Subcutaneous abdominal adipose tissue (tissue), 5 donors: ENCODE data around the gene TAF6L.

Source experiments
- H3K27ac ChIP-seq: one replicate; pipeline ENCODE4 v1.7.0; 2013; ENCODE audit warnings: low read depth, mild to moderate bottlenecking, inconsistent platforms, low read length, moderate library complexity
- H3K27me3 ChIP-seq, 5 donors: one replicate each; pipeline ENCODE4 v1.7.0; 2013; ENCODE audit warnings: low read length in 5 of 5, inconsistent platforms in 1 of 5; ENCODE audit not compliant: control insufficient read depth in 5 of 5, insufficient read depth in 4 of 5
- H3K36me3 ChIP-seq, 5 donors: one replicate each; pipeline ENCODE4 v1.7.0; 2013; ENCODE audit warnings: low read length in 5 of 5; ENCODE audit not compliant: control insufficient read depth in 5 of 5, insufficient read depth in 5 of 5
- H3K4me1 ChIP-seq, 5 donors: one replicate each; pipeline ENCODE4 v1.7.0; 2013; ENCODE audit warnings: low read length in 5 of 5, mild to moderate bottlenecking in 3 of 5, moderate library complexity in 1 of 5; ENCODE audit not compliant: control insufficient read depth in 5 of 5, insufficient read depth in 5 of 5
- H3K4me3 ChIP-seq, 5 donors: one replicate each; pipeline ENCODE4 v1.7.0; 2013; ENCODE audit warnings: low read length in 5 of 5, low read depth in 1 of 5
- H3K9ac ChIP-seq, 5 donors: one replicate each; pipeline ENCODE4 v1.7.0; 2013; ENCODE audit warnings: low read length in 5 of 5, mild to moderate bottlenecking in 4 of 5, moderate library complexity in 3 of 5
- H3K9me3 ChIP-seq, 5 donors: one replicate each; pipeline ENCODE4 v1.7.0; 2013; ENCODE audit warnings: low read length in 5 of 5; ENCODE audit not compliant: control insufficient read depth in 5 of 5
- donor health status: healthy.
- donor health status: healthy.
- donor health status: healthy.
- donor health status: healthy.
- donor health status: healthy.

TAF6L gene, protein sequence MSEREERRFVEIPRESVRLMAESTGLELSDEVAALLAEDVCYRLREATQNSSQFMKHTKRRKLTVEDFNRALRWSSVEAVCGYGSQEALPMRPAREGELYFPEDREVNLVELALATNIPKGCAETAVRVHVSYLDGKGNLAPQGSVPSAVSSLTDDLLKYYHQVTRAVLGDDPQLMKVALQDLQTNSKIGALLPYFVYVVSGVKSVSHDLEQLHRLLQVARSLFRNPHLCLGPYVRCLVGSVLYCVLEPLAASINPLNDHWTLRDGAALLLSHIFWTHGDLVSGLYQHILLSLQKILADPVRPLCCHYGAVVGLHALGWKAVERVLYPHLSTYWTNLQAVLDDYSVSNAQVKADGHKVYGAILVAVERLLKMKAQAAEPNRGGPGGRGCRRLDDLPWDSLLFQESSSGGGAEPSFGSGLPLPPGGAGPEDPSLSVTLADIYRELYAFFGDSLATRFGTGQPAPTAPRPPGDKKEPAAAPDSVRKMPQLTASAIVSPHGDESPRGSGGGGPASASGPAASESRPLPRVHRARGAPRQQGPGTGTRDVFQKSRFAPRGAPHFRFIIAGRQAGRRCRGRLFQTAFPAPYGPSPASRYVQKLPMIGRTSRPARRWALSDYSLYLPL

DNA sequence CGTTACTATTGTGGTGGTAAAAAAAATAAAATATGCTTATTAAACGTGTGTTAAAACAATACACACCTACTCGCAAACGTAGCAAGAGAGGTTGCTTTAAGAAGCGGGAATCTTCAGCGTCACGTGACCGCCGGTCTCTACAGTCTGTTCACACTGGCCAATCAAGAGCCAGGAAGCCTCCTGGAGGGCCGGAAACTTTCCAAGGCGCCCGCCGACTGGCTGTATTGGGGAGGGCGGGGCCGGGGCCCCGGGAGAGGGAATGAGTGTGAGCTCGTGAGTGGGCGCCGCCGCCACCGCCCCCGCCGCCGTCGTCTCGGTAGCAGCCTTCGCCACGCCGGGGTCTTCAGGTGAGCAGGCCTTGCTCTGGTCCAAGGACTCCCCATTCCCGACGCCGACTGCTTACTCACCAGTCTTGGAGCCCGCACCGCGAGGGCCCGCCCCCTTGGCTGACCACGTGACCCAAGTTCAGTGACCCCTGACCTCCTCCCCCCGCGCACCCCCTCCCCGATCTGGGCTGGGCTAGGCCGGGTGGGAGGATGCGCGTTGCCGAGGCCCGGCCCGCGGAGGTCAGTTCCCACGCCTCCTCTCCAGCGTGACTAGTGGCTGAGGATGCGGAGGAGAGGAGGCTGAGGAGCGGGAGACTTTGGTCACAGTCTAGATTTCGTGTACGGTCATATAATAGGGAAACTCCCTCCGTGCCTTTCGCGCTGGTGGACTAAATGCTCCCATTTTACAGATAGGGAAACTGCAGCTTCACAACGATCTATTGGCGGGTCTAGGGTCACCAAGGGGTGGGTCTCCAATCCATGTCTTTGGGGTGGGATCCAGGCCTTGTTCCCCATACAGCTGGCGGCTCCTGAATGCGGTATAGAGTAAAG lies at the start of gene TAF6L:
TAF6L (plus strand) TSS at position 253 of the 878 bp plus-strand sequence. CDS start 4,388 bp downstream, outside the sequence.
- H3K4me1 ChIP-seq = peaks cover 7 to 24% (median 20%) of the 10 kb centered on the region in 5 donors
- peaks cover 6 to 34% (median 23%) of the 10 kb centered on the region in 5 donors for H3K36me3 ChIP-seq
- peak within 1 kb of the TSS; percentile 78 for H3K27ac ChIP-seq
- peak within 1 kb of the TSS; percentile 75 to 87 (median 81) for H3K4me3 ChIP-seq
- peaks cover 0 to 4% (median 0%) of the 10 kb centered on the region in 5 donors for H3K27me3 ChIP-seq
- H3K9me3 ChIP-seq = no peaks in the 10 kb centered on the region
- H3K9ac ChIP-seq = peak within 1 kb of the TSS; percentile 74 to 89 (median 80)

DNA sequence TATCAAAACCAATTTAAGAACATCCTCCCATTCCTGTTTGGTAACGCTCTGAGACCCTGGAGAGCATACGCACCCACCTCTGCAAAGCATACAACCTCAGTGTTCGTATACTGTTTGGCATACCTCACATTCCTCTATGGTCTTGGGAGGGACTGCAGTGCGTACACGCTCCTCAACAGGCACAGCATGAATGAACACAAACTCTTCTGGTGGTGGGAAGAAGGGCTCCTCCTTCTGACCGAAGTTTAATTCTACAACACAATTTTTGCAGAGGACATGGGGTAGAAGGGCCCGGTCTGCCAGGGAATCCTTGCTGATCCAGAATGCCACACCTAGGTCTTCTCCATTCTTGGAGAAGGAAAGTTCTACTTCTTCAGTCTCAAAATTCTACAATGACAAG lies 49.2 kb upstream of the TAF6L start:
- Histone ChIP-seq H3K4me3 (no peak overlapping the region), H3K27ac (no peak overlapping the region), H3K9me3 (no peaks in the 10 kb centered on the region), H3K36me3 (peaks cover 44 to 76% (median 72%) of the 10 kb centered on the region in 5 donors), H3K4me1 (peaks cover 10 to 33% (median 30%) of the 10 kb centered on the region in 5 donors), H3K9ac (no peak overlapping the region), H3K27me3 (no peaks in the 10 kb centered on the region)

DNA sequence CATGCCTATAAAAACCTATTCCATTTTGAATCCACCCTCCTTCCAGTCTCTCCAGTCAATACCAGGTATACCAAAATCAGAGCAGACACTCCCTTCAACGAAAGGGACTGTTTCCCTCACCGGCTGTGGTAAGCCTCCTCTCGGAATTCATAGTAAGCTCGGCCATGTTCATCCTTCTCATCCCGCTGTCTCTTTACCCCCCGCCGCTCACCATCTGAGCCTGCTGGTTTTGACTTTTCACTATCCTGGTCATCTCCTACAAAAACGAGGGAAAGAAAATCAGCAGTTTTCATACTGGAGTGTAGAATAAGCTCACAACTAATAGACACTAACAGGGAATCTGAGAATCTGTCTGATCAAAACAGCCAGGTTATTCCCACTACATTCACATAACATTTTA lies 47.0 kb upstream of the TAF6L start:
- Histone ChIP-seq H3K27ac (peak overlapping the region; percentile 98), H3K36me3 (peaks cover 35 to 54% (median 50%) of the 10 kb centered on the region in 5 donors), H3K4me3 (peak overlapping the region in 4 of 5 donors; percentile 5 to 97 (median 40)), H3K9ac (peak overlapping the region in 4 of 5 donors; percentile 60 to 98 (median 80)), H3K27me3 (no peaks in the 10 kb centered on the region), H3K9me3 (no peaks in the 10 kb centered on the region), H3K4me1 (peaks cover 15 to 42% (median 35%) of the 10 kb centered on the region in 5 donors)

DNA sequence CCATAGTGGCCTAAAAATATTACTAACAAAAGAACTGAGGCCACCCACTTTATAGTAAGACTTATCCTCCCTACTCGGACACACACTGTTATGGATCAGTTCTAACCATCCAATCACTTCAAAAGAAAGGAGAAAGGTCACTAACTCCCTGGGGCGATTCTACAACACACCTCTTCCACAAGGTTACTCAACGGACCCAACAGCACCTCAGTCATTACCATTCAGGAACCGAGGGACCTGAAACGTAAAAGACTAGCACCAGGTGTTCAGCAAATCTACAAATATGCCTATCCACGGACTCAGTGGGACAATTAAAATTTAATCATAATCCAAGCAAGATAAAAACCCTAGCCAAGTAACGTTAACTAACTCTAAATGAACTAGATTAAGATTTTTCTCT lies 45.5 kb upstream of the TAF6L start:
- H3K4me3 ChIP-seq = peak overlapping the region; percentile 74 to 97 (median 94)
- H3K27me3 ChIP-seq = no peaks in the 10 kb centered on the region
- peak overlapping the region; percentile 98 for H3K27ac ChIP-seq
- peaks cover 15 to 54% (median 45%) of the 10 kb centered on the region in 5 donors for H3K4me1 ChIP-seq
- peak overlapping the region; percentile 92 to 98 (median 97) for H3K9ac ChIP-seq
- H3K9me3 ChIP-seq = no peaks in the 10 kb centered on the region
- peaks cover 27 to 39% (median 35%) of the 10 kb centered on the region in 5 donors for H3K36me3 ChIP-seq

DNA sequence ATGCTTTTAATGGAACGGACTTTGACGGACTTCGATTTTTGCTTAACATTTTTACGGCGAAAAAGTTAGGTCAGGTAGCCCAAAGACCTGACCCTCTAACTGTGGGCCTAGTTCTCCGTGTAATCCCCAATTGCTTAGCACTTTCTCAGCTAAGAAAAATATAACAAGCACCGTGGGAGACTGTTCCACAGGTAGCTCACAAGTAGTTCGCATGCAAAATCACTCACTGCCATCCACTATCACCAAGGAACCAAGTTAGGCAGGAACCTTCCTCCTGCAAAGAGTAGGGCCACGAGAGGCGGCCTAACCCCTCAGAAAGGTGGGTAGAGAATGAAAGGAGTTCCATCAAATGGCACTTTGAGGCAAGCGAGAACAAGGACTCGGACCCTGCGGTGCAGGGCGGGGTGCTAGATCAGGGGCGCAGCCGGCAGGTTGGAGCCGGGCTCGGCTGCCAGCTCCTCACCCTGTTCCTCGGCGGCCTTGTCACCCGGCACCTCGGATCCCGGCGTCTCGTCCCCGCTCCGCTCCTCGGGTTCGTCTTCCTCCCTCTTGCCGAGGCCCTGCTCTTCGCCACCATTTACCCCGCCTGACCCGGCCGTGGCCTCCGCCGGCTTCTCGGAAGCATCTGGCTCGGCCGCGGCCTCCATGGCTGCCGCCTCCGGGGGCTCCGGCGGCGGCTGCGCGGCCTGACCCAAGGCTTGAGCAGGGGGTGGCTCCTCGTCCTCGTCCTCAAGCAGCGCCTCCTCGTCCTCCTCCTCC lies 44.9 kb upstream of the TAF6L start:
- Histone ChIP-seq H3K4me1 (peaks cover 15 to 54% (median 47%) of the 10 kb centered on the region in 5 donors), H3K9ac (peak overlapping the region; percentile 92 to 98 (median 97)), H3K27me3 (no peaks in the 10 kb centered on the region), H3K27ac (peak overlapping the region; percentile 98), H3K9me3 (no peaks in the 10 kb centered on the region), H3K36me3 (peaks cover 21 to 33% (median 32%) of the 10 kb centered on the region in 5 donors), H3K4me3 (peak overlapping the region; percentile 74 to 97 (median 94))

DNA sequence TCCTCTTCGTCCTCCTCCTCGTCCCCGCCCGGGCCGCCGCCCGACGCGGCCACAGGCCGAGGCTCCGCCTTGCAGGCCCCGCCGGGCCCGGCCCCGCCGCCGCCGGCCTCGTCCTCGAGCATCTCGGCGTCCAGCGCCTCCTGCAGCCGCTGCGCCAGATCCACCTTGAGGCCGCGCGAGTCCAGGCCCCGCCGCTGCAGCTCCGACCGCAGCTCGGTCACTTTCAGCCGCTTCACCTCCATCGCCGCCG lies 44.4 kb upstream of the TAF6L start:
- Histone ChIP-seq H3K4me3 (peak overlapping the region in 4 of 5 donors; percentile 74 to 97 (median 90)), H3K9me3 (no peaks in the 10 kb centered on the region), H3K4me1 (peaks cover 15 to 54% (median 49%) of the 10 kb centered on the region in 5 donors), H3K9ac (peak overlapping the region; percentile 92 to 98 (median 97)), H3K27ac (peak overlapping the region; percentile 98), H3K27me3 (no peaks in the 10 kb centered on the region), H3K36me3 (peaks cover 16 to 29% (median 27%) of the 10 kb centered on the region in 5 donors)

DNA sequence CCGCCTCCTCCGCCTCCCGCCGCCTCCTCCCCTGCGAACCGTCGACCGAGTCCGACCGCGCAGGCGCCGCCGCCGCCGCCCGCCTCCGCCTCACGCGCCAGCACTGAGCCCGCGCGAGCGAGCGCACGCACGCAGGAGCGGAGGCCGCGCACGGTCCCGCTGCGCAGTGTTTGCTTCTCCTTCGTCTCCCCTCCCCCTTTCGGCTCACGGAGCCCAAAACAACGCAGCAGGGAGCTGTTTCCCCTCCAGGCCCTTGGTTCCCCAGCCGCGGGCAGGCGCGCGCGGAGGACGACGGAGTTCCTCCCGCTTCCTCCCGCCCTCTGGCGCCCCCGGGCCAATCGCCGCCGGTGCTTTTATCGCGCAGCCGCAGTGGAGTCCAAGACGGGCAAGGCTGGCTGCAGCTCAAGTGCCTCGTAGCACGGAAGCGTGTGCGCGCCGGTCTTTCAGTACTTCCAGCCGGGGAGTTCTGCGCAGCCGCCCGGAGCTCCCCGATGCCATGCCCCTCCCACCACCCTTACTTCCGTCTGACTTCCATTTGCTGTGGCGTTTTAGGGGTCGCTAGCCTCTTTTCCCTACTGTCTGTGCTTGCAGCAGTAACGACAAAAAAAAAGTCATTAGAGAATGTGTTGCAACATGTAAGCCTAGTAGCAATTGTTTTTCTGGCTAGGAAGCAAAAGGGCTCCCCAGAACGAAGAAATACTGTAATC lies 43.9 kb upstream of the TAF6L start, which contains the start of gene HNRNPUL2:
HNRNPUL2 (minus strand) TSS at position 293 of the 707 bp plus-strand sequence. CDS start 301 bp downstream, outside the sequence.
- Histone ChIP-seq H3K27ac (peak within 1 kb of the TSS; percentile 98), H3K9ac (peak within 1 kb of the TSS; percentile 92 to 98 (median 98)), H3K36me3 (peaks cover 11 to 24% (median 22%) of the 10 kb centered on the region in 5 donors), H3K27me3 (no peaks in the 10 kb centered on the region), H3K9me3 (no peaks in the 10 kb centered on the region), H3K4me1 (peaks cover 15 to 54% (median 49%) of the 10 kb centered on the region in 5 donors), H3K4me3 (peak within 1 kb of the TSS; percentile 74 to 97 (median 94))

DNA sequence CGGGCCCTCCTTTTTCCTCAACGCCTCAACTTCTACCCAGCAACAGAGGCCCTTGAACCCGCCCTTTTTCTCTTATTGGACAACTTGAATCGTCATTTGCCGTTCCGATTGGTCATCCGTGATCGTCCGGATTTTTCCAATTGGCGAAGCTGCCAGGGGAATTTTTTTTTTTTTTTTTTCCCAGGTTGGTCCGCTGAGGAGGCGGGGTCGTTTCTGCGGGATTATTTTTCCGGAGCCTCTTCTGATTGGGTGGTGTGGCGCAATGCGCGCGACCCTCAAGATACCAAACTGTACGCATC lies 43.4 kb upstream of the TAF6L start:
- peak overlapping the region; percentile 74 to 97 (median 94) for H3K4me3 ChIP-seq
- peaks cover 6 to 19% (median 17%) of the 10 kb centered on the region in 5 donors for H3K36me3 ChIP-seq
- H3K27me3 ChIP-seq = no peaks in the 10 kb centered on the region
- peaks cover 15 to 54% (median 49%) of the 10 kb centered on the region in 5 donors for H3K4me1 ChIP-seq
- H3K27ac ChIP-seq = peak overlapping the region; percentile 98
- no peaks in the 10 kb centered on the region for H3K9me3 ChIP-seq
- H3K9ac ChIP-seq = peak overlapping the region; percentile 81 to 98 (median 97)
